GM19328 (cell line): ENCODE measurements around the gene CHDH.
A peak's percentile ranks its signal among the peaks of the same experiment; 100 is the strongest.

ENCODE experiments used
- ATAC-seq: cut with Tn5 transposase; IDR thresholded peaks from one replicate; pipeline ENCODE4 v1.9.1; 2021; ENCODE audit warnings: mild to moderate bottlenecking, moderate library complexity; ENCODE audit not compliant: unreplicated experiment

CHDH gene, protein sequence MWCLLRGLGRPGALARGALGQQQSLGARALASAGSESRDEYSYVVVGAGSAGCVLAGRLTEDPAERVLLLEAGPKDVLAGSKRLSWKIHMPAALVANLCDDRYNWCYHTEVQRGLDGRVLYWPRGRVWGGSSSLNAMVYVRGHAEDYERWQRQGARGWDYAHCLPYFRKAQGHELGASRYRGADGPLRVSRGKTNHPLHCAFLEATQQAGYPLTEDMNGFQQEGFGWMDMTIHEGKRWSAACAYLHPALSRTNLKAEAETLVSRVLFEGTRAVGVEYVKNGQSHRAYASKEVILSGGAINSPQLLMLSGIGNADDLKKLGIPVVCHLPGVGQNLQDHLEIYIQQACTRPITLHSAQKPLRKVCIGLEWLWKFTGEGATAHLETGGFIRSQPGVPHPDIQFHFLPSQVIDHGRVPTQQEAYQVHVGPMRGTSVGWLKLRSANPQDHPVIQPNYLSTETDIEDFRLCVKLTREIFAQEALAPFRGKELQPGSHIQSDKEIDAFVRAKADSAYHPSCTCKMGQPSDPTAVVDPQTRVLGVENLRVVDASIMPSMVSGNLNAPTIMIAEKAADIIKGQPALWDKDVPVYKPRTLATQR

DNA sequence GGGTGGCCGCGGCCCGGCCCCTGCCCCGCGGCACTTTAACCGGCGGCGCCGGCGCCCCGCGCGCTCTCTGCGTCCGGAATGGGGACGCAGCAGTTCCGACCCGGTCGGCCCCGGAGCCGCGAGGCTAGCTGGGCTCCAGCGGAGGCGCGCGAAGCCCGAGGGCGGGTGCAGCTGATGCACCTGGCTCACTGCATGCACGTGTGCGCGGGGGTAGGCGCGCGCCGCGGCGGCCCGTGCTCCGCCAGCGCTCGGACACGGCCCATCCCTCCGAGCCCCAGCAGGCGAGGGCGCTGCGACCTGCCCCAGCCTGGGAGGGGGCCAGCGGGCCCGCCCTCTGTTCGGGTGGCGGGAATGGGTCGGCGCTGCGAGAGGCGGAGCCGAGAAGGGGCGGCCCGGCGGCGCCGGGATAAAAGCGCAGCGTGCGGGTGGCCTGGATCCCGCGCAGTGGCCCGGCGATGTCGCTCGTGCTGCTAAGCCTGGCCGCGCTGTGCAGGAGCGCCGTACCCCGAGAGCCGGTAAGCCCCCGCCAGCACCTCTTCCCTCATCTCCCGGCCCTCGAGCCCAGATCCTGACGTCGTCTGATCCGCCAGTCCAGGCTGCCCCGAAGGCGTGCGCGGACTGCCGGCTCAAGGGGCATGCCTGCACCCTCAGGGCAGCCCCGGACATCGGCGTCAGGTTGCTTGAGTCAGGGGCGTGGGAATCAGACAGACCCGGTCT is at the start of gene CHDH, which contains the start of gene IL17RB:
TSS of gene CHDH (minus strand) at position 286 of the 717 bp plus-strand sequence. CDS start 22,411 bp downstream, outside the sequence.
TSS of gene IL17RB (plus strand) at position 435 of the 717 bp plus-strand sequence. CDS start at position 456, 21 bp downstream.
- peak; percentile 41 for ATAC-seq

DNA sequence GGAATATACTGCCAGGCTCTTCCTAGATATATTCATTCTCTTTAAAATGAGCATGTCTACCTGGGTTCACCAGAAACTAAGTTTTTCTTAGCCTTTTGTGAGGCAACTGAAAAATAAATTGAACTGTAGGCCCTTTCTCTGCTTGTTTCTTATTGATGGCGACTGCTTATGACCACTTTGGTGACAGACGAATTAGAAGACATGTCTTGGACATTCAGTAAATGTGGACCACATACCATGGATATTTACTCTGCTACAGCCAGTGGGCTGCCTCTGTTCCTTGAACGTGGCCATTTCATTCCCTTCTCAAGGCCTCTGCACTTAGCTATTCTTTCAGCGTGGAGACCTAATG is 46.0 kb upstream of the CHDH start:
- no peak for ATAC-seq

DNA sequence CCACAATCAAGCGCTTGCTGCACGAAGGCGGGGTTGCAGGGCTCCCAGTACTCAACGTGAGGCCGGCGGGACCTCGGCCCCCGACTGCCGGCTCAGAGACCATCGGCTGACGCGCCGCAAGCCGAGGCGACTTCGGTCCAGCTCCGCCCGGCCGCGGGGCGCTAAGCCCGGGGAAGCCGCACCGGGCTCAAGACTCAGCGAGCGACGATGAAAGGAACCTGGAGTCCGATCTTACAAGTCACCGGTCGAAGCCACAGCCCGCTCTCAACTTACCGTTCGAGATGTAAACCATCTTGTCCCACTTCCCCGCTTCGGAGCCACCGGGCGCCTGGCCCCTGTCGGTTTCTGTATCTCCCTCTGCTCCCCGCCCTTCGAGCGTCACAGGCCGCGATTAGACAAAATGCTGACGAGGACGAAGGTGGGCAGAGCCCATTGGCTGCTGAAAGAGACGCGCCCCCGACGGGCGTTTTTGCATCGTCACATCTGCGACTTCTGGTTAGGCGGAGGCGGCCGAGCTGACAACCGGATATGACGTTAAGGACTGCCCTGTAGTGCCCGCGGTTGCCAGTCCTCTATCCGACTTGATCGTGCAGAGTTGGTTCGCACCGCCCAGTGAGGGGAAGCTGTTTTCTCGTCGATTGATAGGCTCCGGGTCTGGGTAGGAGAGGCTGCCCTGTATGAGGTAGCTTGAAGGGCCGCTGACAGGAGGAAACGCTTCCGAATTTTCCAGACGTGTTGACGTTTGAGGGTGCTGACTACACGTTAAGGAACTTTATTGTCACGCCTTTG is 45.5 kb upstream of the CHDH start, which contains the start of gene SELENOK:
TSS of gene SELENOK (minus strand) at position 363 of the 789 bp plus-strand sequence.
- ATAC-seq = peak; percentile 99

DNA sequence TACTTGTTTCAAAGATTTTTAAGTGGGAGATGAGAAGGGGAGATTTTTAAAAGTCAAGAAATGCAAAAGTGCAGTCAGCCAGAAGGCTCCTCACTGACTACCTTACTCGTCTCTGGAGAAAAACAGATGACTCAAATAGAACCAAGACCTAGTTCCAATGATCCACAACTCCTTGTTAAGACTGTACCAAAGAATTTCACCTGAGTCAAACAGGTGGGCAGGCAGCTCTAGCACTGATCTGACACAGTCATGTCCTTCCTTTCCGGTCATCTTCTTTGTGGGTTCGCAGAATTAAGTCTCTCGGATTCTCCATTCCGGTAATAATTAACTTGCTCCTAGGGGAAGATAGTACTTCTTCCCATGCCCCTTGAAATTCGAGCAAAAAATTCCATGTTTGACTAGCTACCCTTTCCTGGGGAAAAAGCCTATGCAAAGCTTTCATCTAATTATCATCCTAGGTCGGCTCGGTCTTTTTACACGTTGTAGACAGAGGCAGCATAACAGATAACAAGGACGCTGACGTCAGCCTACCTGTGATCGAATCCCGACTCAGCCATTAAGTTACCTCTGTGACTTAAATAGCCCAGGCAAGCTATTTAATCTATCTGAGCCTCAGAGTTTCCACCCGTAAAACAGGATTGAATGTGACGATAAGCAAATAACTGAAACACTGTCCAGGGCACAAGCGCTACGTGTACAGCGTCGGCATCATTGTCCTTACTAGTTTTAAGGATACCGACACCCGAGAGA is 44.7 kb upstream of the CHDH start:
- ATAC-seq = no peak

DNA sequence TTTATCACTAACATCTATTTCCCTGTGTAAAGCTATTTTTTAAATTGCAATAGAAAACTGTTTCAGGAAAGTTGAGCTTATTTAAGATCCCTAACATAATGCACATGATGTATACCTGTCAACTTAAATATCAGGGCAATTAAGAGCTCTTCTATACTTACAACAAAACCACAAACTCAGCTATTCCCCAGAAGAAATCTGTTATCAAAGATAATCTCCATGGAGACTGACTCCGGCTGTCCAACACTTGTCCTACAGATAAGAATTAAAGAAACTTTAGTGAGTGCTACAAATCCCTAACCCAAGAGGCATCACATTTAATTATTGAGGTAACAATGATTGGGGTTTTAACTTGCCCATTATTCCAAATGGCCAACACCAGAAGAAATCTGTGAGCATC is 42.0 kb upstream of the CHDH start:
- ATAC-seq = no peak

DNA sequence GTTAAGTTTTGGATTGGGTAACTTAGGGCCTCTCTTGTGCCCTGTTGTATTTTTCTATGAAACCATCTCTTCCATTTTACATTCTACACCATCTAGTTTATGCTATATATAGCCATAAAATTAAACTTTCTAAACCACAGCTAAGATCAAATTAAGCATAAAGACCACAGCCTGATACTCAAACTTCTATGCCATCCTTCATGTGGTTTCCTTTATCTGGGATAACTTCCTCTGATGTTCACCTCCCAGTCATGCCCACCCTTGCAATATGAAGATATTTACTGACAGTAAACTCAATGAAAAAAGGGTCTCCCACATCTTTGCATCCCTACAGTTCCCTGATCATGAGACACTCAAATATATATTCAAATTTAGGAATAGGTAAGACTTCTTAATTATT is 41.2 kb upstream of the CHDH start:
- ATAC-seq = no peak

DNA sequence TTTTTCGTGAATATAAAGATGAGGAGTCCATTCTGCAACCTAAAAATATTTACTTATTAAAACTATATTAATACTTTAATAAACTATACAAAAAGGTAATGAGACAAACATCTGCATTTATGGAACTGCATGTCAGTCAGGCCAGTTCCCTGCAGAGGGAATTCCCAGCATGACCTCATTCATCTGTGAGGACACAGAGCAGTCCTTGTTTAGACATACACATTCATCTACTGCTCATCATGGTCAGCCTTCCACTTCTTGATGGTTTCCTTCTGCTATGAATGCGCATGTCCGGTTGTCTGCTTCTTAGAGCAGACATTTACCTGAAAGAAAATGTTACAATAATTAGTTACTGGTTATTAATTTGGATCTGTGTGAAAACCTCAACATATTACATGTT is 39.0 kb upstream of the CHDH start:
- ATAC-seq = no peak

DNA sequence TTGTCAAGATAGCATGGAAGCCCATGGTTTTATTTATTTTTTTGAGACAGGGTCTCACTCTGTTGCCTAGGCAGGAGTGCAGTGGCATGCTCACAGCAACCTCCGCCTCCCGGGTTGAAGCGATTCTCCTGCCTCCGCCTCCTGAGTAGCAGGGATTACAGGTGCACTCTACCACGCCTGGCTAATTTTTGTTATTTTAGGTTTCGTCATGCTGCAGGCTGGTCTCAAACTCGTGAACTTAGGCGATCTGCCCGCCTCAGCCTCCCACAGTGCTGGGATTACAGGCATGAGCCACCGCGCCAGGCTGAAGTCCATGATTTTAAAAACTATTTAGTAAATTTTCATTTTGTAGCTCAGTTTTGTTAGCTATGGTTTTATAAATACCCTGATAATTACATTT is 38.4 kb upstream of the CHDH start:
- no peak for ATAC-seq

DNA sequence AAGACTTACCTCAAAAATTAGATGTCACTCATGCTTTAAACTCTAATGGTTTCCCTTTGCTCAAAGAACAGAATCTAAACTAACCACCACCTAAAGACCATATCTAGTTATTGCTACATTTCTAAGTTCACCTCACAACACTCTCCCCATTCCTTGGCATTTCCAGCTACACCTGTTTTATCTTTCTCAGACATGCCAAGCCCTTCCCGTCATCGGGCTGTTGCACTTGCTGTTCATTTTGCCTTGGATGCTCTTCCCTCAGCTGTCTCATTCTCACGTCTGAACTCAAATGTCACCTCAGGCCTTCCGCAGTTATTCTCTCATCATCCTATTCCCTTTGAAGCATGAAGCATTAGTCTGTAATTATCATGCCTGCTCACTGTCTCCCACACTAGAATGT is 36.8 kb upstream of the CHDH start:
- no peak for ATAC-seq

DNA sequence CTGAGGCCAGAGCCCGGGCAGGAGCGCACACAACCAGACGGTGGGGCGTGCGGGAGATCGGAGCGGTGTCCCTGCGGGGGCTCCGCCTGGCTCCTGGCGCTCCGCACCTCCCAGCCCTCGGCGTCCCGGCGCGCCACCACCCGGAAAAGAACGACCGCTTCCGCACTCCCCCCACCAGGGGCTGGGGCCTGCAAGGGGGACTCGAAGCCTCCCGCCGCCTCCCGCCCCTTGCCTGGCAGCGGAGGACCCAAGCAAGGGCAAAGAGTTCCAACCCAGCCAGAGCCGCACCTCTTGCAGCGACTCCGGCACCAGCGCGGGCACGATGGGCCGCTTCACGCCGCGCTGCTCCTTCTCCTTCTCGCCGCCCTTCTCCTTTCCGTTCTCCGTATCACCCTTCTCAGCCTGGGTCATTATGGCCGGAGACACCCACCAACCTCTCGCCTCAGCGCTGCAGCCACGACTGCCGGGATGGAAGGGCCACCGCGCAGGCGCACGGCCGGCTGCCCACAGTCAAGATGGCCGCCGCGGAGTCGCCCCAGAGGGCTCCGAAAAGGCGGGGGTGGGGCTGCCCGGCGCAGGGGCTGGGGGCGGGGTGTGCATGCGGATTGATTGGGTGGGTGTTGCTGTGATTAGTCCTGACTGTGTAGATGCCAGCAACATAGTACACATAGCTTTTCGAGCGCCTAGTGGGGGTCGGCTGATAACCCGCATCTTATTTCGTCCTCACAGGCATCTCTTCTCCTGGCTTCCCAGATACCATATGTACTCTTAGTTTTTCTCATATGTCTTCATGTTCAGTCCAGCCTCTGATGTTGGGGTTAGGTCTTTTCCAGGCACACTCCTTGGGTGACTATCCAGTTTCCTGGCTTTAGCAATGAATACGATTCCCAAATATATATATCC is 35.7 kb upstream of the CHDH start, which contains the start of gene ACTR8:
TSS of gene ACTR8 (minus strand) at position 462 of the 903 bp plus-strand sequence. CDS start at position 411, 51 bp downstream.
- peak; percentile 90 for ATAC-seq

DNA sequence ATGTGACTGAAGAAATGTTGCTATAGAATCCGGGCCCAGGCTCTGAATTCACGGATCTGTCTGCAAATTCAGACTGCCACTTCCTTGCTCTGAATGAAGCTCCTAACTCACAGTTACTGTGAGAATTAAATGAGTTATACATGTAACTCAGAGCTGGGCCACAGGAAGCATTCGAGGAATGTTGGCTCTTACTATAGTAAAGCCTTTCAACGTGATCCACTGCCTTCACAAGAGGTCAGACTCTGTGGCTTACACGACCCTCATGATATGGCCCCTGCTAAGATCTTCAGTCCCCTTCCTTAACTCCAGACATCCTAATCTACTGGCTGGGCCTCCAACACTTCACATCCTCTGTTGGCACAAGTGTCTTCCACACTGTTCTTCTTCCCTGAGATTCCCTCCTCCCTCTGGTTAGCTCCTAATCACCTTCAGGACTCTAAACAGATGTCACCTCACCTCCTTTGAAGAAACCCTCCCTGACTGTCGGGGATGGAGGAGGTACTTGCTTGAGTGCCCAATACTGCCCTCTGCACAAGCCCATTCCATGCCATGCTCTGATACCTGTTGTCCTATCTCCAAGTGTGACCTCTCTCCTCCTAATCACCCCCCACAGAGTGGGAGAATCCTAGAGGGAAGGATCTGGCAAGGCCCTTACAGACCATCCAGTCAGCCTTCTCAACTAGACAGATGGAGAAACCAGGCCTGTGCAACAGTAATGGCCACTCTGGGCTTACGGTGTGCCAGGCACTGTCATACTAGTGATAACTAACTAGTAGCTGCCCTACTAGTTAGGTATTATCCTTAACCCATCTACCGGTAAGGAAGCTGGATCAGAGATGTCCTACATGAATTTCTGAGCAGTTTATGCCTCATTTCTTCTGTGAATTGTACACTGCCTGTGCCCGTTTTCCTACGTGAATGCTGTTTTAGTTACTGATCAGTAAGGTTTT is 34.5 kb upstream of the CHDH start:
- no peak for ATAC-seq

DNA sequence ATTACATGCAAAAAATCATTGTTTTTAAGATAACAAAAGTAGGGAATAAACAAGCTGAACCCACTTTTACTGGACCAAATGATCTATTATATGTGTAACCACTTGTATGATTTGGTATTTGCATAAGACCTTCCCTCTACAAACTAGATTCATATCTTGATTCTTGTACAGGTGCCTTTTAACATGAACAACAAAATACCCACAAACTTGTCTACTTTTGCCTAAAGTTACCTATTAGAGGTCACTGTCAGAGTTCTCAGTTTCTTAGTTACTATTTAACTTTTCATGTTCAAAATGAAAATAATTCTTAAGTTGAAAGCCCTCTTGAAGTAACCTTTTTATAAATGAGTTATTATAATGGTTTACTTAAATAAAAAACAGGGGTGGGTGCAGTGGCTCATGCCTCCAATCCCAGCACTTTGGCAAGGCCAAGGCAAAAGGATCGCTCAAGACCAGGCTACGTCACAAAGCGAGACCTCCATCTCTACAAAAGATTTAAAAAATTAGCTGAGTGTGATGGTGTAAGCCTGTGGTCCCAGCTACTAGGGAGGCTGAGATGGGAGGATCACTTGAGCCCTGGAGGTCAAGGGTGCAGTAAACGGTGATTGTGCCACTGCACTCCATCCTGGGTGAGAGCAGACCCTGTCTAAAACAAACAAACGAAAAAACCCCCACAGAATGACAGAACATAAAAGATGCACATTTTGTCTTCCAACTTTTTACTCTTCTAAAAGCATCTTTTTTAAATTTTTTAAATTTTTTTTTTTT is 19.7 kb upstream of the CHDH start:
- ATAC-seq = no peak

DNA sequence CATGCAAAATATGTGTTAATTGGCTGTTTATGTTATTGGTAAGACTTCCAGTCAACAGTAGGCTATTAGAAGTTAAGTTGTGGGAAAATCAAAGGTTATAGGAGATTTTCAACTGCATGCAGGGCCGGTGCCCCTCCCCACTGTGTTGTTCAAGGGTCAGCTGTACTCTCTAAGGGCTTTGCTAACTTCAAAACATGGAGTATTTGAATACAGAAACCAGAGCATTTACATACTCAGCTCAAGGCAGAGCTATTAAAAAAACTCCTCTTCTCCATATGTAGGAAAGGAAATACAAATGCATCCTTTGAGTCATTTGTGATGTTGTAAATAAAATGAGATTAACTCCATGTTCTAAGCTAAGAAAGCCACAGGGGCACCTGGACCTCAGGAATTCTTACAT is 16.9 kb upstream of the CHDH start:
- no peak for ATAC-seq

DNA sequence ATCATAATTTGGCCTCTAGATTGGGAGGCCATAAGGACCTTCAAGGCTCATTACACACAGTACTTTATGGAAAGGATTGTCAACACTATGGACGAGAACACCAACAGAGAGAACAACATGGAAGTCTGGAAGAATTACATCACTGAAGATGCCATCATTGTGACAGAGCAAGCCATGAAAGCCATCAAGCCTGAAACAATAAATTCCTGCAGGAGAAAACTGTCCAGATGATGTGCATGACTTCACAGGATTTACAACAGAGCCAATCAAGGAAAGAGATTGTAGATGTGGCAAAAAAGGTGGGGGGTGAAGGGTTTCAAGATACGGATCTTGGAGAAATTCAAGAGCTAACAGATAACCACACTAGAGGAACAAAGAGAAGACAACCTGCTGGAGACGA is 16.0 kb upstream of the CHDH start:
- no peak for ATAC-seq

DNA sequence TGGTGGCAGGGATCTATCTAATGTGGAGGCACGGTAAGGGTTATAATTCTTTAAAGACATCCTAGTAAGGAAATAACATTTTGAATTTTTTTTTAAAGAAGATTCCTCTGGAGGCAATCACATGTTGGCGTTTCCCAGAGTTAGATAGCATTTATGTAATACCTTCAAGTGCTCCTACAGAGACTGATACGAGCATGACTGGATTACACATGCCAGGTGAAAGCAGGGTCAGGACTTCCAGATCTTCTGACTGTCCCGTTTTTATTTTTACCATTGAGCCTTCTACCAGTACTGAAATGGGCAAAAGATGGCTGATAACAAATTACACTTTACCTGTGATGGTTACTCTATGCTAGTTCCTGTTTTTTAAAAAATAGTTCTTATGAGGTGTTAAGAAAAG is 14.0 kb upstream of the CHDH start:
- ATAC-seq = no peak

DNA sequence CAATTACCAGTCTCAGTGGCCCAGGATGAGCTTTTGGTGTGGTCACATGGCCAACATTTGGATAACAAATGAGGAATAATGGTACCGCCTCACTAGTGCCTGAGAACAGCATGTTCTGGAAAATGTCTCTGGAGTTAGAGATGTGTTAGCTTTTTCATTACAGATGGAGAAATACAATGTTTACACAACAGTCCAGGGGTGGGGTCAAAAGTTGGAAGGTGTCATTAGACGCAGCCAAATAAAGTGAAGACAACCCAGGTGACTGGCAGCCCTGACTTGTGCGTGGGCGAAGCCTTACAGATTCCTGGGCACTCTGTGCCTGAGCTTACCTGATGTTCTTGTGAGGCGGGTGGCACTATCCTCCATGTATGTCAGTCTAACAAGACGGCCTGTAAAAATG is 13.0 kb upstream of the CHDH start:
- ATAC-seq = no peak

DNA sequence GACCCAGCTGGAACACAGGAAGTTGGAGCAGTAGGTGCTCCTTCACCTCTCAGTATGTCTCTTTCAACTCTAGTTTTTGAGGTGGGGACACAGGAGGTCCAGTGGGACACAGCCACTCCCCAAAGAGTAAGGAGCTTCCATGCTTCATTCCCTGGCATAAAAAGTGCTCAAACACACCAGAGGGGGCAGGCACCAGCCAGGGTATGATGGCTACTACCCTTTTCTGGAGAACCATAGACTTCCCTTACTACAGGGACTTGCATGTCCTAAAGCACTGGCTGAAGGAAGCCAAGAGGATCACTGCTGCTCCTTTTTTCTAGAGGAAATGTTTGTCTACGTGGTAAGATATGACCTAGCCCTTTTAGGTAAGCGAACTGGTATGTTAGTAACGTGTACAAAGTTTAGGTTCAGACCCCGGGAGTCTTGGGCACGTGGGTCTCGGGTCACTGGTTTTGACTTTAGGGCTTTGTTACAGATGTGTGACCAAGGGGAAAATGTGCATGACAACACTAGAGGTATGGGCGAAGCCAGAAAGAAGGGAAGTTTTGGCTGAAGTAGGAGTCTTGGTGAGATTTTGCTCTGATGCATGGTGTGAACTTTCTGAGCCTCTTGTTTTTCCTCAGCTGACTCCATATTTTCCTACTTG is 12.0 kb upstream of the CHDH start:
- no peak for ATAC-seq
